Measurements from ENCODE around the gene ZKSCAN3.
A peak's percentile ranks its signal among the peaks of the same experiment; 100 is the strongest.
"Not testable (repeated sequence)": the region's sequence is repeated elsewhere in the genome, so short reads cannot be mapped to it uniquely, and the experiment has no call there.

ZKSCAN3 gene

GRCh38 chr6:28377879-28378278 lies 28.1 kb downstream of the ZKSCAN3 start:
- no peak for DNase-seq

- DNase-seq = no peak
These were observed 28.9 kb downstream of the ZKSCAN3 start for GRCh38 chr6:28378644-28379043.

- DNase-seq = no peak
These were observed 30.6 kb downstream of the ZKSCAN3 start for GRCh38 chr6:28380381-28380780.

DNA sequence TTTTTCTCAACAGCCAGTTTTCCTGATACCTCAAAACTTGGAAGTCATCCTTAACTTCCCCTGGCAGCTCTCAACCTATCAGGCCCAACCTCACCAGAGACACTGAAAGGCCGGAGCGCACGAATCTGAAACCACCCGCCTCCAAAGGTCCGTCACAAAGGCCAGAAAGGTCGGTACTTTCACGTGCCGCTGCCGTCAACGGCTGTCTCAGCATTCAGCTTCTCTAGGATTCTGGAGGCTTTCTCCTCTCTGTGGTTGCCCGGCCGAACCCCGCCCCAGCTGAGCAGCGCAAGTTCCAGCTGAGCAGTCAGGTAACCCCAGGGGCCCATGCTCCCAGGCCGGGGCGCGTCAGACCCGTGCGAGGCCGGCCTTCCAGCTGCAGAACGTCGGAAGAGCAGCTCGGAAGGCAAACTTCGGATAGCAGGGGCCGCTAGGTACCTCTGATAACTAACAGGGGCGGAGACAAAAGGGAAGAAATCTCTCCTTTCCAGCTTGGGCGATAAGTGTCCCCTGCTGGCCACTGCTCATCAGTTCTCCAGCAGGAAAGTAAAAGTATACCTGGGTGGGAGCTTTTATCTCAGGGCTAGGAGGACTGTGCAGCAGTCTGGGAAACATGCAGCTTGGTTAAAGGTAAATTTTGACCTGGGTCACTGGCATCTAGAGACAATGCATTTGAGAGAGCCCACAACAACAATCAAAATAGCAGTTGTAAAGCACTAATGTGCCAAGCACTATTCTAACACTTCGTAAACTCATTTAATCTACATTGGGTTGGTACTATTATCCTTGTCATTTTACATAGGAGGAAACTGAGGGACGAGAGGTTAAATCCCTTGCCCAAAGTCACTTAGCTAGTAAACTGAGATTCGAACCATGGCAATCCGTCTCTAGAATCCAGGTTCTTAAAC lies 33.7 kb downstream of the ZKSCAN3 start:
- DNase-seq = no peak

GRCh38 chr6:28384143-28384533 lies 34.4 kb downstream of the ZKSCAN3 start:
- DNase-seq = no peak

- no peak for DNase-seq
These were observed 40.9 kb downstream of the ZKSCAN3 start for GRCh38 chr6:28390688-28391087.

DNA sequence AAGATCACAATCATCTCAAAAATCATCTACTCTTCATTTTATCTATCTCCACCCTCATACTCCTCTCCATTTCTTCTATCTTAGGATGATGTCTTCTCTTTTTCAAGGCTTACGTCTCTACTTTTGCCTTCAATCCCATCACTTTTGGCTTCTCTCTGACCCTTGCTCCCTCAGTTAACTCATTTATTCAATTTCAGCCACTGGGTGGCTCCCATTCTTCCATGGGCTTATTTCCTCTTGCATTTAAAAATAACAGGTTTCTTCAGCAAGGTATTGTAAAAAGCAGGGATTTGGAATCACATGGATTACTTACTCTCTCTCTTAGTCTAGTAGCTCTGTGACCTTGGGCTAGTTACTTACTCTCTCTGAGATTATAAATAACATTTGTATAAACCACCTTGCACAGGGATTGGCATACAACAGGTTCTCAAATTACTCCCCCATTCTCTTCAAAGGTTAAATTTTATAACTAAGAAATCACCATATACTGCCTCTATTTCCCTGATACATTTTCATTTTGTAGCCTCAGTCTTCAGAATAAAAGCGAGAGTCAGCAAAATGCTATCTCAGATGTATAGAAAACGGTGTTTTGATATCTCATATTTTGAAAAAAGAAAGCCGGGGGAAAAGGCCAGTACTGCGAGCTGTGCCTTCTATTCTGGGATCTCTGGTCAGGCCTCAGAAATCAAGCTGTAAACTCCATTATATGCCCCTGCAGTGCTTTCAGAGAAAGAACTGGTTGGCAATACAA lies 44.3 kb downstream of the ZKSCAN3 start:
- no peak for DNase-seq

GRCh38 chr6:28395918-28396317 lies 46.2 kb downstream of the ZKSCAN3 start:
- DNase-seq = no peak

DNA sequence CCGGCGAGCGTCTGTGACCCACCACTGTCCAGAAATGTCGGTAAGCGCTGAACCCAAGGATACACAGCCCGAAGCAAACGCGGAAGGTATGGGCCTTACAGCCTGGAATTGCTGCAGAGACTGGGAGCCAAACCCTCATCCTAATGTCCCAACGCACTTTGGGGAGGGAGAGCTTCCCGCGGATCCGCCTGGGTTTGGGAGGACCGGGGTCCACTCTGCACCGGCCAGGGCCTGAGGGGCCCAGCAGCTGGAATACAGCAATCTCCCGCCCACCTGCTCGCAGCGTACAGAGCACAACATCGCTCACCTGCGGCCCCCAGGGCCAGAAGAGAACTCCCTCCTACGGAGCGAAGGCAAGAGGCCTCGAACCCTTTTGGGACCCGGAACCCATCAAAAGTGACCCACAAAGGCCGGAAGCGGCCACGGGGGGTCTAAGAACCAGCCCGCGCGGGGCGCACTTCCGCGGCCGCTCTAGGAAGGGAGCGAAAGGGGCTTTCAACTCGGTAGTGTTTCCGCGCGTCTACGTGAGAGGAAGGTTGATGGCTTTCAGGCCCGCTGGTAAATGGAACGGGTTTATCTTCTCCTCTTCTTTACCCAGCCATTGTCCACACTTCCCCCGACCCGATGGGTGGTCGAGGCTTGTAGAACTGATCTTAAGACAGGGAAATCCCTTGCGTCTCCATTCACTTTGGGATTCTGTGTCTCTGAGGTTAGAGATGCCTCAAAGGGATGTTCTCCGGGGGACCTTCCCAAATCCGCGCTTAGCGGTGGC lies 49.8 kb downstream of the ZKSCAN3 start, which contains the start of gene ZSCAN12:
Gene ZSCAN12 (minus strand): TSS at position 398 of the 772 bp plus-strand sequence. CDS start 1,342 bp downstream, outside the sequence.
- peak; percentile 74 for DNase-seq

GRCh38 chr6:28400122-28400451 lies 50.3 kb downstream of the ZKSCAN3 start:
- no peak for DNase-seq

DNA sequence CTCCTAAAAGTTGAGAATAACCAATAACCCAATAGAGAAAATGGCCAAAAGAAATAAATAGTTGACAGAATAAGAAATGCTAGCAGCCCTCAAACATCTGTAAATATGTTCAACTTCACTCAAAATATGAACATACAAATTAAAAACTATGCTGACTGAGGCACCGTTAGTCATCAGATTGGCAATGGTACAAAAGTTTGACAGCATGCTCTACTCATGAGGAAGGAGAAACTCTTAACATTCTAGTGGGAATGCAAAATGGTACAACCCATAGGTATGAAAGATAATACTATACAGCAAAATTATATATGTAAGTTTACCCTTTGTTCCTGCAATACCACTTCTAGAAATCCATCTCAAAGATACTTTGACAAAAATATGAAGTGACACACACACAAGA lies 51.4 kb downstream of the ZKSCAN3 start:
- DNase-seq = no peak

DNA sequence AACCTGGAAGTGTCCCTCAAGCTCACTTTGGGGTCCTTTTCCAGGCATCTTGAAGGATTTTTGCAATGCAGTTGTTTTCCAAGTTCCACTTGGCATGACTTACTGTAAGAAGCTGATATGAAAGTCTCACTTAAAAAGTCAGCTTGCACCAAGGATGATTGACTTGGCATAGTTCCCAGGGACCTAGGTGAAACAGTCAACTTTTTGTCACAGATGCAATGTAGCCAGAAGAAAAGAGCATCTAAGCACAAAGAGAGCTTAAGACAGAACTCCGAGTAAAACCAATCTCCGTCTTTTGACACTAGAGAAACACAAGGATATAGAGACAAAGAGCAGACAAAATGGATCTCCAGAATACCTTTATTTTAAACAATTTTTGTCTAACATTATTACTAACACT lies 52.5 kb downstream of the ZKSCAN3 start:
- DNase-seq = no peak

DNA sequence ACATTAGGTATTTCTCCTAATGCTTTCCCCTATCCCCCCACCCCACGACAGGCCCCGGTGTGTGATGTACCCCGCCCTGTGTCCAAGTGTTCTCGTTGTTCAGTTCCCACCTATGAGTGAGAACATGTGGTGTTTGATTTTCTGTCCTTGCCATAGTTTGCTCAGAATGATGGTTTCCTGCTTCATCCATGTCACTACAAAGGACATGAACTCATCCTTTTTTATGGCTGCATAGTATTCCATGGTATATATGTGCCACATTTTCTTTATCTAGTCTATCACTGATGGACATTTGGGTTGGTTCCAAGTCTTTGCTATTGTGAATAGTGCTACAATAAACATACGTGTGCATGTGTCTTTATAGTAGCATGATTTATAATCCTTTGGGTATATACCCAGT lies 54.2 kb downstream of the ZKSCAN3 start:
- DNase-seq = not testable (repeated sequence)

- no peak for DNase-seq
These were observed 57.7 kb downstream of the ZKSCAN3 start for GRCh38 chr6:28407401-28407800.

- no peak for DNase-seq
These were observed 58.5 kb downstream of the ZKSCAN3 start for GRCh38 chr6:28408076-28408802.

DNA sequence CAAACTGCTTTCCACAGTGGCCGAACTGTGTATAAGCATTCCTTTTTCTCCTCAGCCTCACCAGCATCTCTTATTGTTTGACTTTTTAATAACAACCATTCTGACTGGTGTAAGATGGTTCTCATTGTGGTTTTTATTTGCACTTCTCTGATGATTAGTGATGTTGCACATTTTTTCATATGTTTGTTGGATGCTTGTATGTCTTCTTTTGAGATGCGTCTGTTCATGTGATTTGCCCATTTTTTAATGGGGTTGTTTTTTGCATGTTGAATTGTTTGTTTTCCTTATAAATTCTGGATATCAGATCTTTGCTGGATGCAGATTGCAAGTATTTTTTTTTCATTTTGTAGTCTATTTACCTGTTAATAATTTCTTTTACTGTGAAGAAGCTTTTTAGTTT lies 61.0 kb downstream of the ZKSCAN3 start:
- DNase-seq = no peak

DNA sequence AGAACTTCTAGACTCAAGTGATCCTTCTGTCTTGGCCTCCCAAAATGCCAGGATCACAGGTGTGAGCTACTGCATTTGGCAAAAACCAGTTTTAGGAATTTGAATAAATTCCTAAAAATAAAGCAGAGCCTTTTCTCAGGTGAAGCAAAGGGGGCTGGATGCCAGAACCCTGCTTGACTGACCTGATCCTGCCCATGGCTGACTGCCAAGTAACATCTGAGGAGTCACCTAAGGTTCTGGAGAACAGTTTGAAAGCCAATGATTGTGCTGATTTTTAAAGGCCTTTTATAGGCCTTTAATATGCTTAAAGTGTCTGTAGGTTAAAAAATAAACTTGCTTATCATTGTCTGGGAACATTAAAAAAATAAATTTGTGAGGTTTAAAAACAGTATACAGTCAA lies 63.9 kb downstream of the ZKSCAN3 start:
- no peak for DNase-seq

Measured in NCI-H1694 (cell line).